GM21786 (cell line): ENCODE data around the gene THSD7B.
"Not testable (repeated sequence)": the region's sequence is repeated elsewhere in the genome, so short reads cannot be mapped to it uniquely, and the experiment has no call there.

Experiments used
- ATAC-seq: cut with Tn5 transposase; IDR thresholded peaks from one replicate; pipeline ENCODE4 v1.9.1; 2021; ENCODE audit not compliant: unreplicated experiment

Gene THSD7B

GRCh38 chr2:137249463-137250130 lies 484.3 kb downstream of the THSD7B start:
- no peak for ATAC-seq

DNA sequence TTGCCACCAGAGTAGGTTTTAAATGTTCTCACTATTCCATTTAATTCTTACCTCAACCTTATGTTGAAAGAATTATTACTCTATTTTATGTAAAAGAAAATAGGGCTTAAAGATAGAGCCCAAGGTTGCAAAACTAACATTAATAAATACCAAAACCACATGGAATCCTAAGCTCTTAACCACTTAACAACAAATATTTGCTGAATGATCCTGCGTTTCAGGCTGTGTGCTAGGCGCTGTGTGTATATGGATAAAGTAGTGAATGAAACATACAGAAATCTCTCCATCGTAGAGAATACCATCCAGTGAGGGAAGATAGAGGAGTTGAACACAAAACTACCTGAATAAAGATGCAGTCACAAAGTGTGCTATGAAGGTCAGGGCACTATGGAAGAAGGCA lies 485.1 kb downstream of the THSD7B start:
- no peak for ATAC-seq

GRCh38 chr2:137251045-137251444 lies 485.7 kb downstream of the THSD7B start:
- no peak for ATAC-seq

DNA sequence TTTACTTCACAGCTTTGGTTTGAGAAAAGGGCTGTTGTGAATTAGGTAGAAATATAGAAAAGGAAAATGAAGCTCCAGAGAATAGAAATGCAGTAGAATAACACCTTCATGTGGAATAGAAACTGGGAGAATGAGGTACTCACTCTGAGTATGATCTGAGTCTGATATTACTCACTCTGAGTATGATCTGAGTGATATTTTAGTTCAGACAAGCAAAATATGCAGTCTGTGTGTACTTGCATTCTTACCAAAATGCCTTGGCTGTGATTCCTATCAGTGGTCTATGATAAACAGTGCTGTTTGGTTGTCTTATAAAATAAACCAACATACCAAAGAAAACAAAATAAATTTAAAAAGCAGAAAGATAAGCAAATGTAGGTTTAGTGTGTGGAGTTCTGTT lies 487.6 kb downstream of the THSD7B start:
- ATAC-seq, result no peak

- no peak for ATAC-seq
Measured at GRCh38 chr2:137254052-137254451, 488.7 kb downstream of the THSD7B start.

DNA sequence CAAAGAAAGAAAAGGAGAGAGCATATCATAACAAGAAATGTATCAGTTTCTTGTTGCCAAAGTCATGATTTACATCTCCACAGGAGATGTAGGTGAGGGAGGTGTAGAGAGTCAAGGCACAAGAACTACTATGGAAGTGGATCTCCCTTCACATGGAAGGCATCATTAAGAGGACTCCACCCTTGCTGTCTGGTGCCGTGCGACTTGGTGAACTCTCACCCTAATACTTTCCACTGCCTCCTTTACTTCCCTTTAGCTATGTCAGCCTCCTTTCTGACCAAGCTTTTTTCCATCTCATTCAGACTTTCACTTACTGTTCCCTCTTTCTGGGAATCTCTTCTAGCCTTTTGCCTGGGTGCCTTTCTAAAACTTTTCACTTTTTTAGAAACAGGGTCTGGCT lies 490.0 kb downstream of the THSD7B start:
- ATAC-seq, result no peak

- no peak for ATAC-seq
Measured at GRCh38 chr2:137255990-137256389, 490.6 kb downstream of the THSD7B start.

- ATAC-seq, result no peak
Measured at GRCh38 chr2:137261881-137262585, 496.7 kb downstream of the THSD7B start.

GRCh38 chr2:137262594-137262993 lies 497.2 kb downstream of the THSD7B start:
- ATAC-seq, result no peak

GRCh38 chr2:137287913-137288639 lies 522.7 kb downstream of the THSD7B start:
- ATAC-seq, result no peak

DNA sequence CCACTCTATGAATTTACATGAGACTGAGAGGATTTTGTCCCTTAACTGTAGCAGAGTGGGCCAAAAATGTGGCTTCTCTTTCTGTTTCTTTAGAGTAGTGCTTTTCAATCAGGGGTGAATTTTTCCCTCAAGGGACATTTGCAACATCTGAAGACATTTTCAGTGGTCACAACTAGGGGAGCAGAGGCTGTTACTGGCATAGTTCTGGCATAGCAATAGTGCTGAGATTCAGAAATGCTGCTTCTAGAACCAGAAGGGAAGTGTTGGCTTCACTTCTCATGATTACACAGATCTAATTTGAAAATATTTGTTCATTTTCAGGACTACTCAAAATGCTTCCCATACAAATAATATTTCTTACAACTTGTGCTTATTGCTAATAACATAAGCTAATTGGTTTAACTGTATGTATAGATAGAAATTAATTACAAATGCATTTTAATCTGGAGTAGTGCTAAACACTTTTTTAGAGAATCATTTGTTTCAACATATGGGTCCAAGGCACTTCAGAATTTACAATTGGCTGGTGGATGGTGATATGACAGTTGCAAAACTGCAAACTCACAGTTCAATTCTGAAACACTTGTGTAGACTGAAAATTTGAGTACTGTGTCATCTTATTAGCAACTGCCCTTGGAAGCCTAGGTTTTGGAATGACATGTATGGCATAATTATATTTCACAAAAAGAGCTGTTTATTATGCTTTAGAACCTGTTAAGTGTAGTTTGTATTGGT lies 526.7 kb downstream of the THSD7B start:
- no peak for ATAC-seq

DNA sequence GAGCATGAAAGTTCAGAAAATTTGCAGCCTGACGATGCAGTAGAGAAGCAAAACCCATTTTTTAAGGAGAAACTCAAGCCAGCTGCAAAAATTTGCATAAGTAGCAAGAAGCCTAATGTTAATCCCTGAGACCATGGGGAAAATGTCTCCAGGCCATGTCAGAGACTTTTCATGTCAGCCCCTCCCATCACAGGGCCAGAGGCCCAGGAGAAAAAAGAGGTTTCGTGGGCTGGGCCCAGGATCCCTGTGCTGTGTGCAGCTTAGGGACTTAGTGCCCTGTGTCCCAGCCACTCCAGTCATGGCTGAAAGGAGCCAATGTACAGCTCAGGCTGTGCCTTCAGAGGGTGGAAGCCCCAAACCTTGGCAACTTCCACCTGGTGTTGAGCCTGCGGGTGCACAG lies 533.0 kb downstream of the THSD7B start:
- no peak for ATAC-seq

DNA sequence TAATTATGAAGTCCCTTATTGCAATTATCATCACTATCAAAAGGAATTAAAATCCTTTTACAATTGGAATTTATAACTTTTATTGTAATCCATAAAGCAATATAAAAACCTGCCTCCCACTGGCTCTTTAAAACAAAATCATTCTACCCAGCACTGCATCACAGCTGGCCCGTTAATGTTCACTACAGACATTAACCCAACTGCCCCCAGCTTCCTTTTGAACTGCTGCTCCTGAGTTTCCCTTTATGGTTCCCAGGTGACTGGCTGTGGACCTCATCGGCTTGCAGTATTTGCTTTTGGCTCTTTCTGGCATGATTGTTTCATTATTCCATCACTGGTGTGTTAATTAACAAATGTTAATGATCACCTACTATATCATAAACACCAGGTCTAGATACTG lies 535.6 kb downstream of the THSD7B start:
- no peak for ATAC-seq

- ATAC-seq, result no peak
Measured at GRCh38 chr2:137302957-137303356, 537.6 kb downstream of the THSD7B start.

DNA sequence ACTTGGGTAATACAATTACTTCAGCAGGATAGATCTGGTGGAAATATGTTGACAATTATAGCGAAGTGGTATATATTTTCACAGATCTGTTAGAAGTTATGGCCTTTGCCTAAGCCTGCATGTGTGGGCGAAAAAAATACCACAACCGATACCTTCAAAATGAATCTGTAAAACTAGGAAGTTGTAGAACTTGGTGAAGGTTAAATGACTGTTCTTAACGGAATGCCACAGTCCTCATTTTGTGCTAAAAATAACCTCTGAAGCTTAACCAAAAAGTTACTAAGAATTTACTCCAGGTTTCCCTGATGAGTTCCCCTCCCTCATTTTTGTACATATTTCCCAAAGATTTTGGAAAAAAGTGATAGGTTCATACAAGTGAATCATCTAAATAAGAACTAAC lies 550.7 kb downstream of the THSD7B start:
- no peak for ATAC-seq

DNA sequence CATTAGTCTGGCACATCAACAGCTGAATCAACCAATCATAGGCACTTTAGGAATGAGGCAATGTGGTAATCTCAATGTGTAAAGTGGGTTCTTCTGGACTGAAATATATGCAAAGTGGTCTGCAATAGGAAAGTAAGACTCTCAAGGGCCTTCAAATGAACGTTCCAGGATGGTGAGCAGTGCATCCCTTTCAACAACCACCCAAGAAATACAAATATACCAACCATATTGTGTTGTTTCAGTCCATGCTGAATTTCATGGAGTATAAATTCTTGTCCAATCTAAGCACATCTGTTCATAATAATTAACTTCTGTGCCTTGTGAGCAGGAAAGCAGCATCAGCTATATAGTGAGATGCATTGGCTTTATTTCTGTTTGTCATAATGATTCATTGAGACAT lies 556.2 kb downstream of the THSD7B start:
- ATAC-seq, result no peak

DNA sequence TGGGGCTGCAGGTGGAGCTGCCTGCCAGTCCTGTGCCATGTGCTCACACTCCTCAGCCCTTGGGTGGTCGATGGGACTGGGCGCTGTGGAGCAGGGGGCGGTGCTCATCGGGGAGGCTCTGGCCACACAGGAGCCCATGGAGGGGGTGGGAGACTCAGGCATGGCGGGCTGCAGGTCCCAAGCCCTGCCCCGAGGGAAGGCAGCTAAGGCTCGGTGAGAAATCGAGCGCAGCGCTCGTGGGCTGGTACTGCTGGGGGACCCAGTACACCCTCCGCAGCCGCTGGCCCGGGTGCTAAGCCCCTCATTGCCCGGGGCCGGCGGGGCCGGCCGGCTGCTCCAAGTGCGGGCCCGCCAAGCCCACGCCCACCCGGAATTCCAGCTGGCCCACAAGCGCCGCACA lies 566.2 kb downstream of the THSD7B start:
- ATAC-seq, result not testable (repeated sequence)

GRCh38 chr2:137333386-137334165 lies 568.2 kb downstream of the THSD7B start:
- no peak for ATAC-seq

DNA sequence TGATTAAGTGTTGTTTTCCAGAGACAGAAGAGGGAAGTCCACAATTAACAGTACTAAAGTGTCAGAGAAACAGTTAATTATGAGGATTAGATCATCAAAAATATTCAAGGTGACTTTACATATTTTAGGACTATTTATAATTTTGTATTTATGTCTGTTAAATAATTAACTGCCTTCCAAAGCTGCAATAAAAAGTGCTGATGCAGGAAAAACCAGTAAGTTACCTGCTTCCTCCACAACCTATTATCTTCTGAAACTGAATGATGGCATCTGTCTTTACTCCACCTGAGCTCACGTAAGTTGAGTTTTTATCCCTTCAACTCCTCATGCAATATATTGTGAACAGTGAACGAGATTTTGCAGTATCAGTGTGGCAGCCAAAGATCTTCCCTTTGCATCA lies 570.7 kb downstream of the THSD7B start:
- no peak for ATAC-seq

DNA sequence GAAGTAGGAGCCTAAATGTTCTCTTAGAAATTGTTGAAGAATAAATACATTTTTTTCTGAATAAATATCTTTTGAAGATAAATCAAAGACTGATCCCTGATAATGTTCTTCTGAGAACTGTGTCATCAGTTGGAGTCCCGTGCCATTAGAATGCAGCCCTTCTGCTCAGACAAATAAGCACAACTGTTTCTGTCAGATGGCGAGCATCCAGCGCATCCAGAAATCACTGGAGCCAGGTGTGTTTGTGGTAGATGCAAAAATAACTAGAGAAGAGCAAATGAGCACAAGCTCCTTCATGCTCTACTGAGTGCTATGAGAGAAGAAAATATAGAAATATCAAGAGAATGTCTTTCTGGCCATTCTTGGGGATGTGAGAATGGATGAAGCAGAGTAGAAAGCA lies 573.7 kb downstream of the THSD7B start:
- ATAC-seq, result no peak

DNA sequence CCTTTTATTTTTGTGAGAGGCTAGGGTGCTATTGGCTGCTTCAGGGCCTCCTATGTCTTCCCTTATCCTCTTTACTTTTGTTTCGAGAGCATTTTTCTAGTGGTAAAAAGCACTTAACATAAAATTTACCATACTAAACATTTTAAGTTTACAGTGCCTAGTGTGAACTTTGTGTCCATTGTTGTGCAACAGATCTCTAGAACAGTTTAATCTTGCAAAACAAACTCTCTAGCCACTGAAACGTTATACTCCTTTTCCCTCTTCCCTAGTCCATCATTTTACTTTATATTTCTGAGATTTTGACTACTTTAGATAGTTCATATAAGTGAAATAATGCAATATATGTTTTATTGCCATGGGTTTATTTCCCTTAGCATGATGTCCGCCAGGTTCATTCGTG lies 580.6 kb downstream of the THSD7B start:
- no peak for ATAC-seq
